ENCODE measurements around the gene CCDC77.

DNA sequence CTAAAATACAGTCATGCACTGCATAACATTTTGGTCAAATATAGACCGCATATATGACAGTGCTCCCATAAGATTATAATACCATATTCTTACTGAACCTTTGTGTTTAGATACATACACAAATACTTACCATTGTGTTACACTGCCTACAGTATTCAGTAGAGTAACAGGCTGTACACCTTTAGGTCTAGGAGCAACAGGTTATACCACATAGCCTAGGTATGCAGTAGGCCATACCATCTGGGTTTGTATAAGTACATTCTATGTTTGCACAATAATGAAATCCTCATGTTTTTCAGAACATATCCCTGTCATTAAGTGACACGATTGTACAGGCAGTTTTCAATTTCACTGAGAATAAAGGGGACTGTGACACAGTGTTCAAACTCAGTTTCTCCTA is 34.6 kb upstream of the CCDC77 start:
- TF ChIP-seq, protein P1, sequence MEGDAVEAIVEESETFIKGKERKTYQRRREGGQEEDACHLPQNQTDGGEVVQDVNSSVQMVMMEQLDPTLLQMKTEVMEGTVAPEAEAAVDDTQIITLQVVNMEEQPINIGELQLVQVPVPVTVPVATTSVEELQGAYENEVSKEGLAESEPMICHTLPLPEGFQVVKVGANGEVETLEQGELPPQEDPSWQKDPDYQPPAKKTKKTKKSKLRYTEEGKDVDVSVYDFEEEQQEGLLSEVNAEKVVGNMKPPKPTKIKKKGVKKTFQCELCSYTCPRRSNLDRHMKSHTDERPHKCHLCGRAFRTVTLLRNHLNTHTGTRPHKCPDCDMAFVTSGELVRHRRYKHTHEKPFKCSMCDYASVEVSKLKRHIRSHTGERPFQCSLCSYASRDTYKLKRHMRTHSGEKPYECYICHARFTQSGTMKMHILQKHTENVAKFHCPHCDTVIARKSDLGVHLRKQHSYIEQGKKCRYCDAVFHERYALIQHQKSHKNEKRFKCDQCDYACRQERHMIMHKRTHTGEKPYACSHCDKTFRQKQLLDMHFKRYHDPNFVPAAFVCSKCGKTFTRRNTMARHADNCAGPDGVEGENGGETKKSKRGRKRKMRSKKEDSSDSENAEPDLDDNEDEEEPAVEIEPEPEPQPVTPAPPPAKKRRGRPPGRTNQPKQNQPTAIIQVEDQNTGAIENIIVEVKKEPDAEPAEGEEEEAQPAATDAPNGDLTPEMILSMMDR (IDR thresholded peaks at IDR 0.05) = no peak
- TF ChIP-seq POLR2A (IDR thresholded peaks at IDR 0.05) = no peak

All from lower leg skin (tissue), 3 donors.